NCI-H2227 (cell line): ENCODE data around the gene EEIG1.
"Not testable (repeated sequence)": the region's sequence is repeated elsewhere in the genome, so short reads cannot be mapped to it uniquely, and the experiment has no call there.

ENCODE experiments used
- DNase-seq: peaks from one replicate; lab custom pipeline; 2025; ENCODE audit not compliant: unreplicated experiment; lab: John Stamatoyannopoulos, UW

Gene EEIG1

DNA sequence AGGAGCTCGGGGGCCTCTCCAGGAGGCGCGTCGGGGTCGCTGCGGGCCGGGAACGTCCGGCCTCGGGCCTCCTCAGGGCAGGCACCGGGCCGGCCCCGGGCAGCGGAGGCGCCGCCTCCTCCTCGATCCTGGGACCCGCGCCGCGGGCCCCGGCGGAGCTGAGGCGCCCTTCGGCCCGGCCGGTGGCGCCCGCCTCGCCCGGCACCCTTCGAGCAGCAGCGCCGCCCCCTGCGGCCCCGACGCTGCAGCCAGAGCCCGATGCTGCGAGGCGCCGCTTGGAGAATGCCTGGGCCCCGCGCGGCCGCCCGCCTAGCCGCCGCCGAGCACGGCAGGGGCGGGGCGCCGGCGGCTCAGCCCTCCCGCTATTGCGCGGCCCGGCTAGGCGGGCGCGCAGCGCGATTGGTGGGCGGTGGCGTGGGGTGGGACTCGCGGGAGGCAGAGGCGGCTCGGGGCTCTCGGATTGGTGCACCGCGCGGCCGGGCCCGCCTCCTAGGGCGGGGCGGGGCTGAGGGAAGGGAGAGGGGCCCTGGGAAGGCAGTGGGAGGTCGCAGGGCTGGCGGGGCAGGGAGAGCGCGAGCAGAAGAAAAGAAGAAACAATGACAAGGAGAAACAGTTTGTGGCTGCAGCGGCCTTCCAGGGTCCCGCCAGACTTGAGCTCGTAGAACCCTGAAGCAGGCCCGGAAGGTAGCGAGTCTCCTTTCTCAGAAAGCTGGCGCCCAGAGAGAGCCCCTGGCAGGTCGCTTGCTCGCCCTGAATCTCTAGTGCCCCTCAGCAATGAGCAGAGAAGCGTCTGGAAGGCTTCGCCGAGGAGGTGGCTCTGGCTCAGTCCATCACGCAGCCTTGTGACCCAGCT, at the start of gene EEIG1:
TSS of gene EEIG1 (minus strand) at position 284 of the 853 bp plus-strand sequence. CDS start 852 bp downstream, outside the sequence.
- peak; percentile 95 for DNase-seq

GRCh38 chr9:128027705-128028104, 46.9 kb upstream of the EEIG1 start:
- no peak for DNase-seq

DNA sequence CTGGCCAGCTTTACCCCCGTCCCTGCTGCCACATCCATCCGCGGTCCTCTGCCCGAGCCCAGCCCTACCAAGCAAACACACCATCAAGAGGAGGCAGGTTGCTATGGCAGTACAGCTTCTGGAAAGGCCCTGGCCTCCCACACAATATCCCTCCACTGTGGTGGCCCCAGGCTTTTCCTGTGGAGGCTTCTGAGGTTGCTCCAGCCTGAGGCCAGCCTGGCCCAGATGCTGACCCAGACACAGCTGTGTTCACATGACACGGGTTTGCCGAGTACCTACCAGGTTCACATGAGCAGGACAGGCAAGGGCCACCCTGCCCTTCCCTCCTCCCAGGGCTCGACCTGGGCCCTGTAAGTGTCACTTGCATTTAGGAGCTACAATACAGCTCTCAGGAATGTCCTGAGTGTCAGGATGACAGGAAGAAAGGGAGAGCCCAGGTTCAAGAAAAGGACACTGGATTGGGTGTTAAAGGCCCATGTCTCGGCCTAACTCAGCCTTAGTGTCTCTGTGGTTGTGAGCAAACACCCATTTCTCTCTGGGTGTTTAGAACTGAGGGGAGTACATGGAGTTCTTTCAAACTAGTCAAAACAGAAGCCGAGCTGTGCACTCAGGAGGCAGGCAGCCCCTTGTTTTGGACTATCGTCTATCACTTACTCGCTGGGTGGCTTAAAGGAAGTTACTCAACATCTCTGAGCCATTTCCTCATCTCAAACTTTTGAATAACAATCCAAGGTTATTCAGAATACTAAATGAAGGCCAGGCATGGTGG, 46.2 kb upstream of the EEIG1 start:
- no peak for DNase-seq

- no peak for DNase-seq
Measured at GRCh38 chr9:128026255-128026772, 45.5 kb upstream of the EEIG1 start.

GRCh38 chr9:128025736-128026135, 44.9 kb upstream of the EEIG1 start:
- no peak for DNase-seq

DNA sequence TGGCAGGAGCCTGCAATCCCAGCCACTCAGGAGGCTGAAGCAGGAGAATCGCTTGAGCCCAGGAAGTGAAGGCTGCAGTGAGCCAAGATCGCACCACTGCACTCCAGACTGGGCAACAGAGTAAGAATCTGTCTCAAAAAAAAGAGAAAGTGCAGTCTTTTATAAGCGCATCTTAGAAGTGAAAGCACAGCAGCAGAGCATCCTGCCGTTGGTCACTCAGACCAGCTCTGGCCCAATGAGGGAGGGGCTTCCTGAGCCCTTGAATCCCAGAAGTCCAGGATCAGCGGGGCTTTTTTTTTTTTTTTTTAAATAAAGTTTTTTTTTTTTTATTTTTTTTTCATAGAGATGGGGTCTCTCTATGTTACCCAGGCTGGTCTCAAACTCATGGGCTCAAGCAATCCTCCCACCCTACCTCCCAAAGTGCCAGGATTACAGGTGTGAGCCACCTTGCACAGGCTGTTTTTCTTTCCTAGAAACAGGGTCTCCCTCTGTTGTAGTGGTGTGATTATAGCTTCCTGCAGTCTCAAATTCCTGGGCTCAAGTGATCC, 44.0 kb upstream of the EEIG1 start:
- DNase-seq = no peak

GRCh38 chr9:128023671-128024070, 42.9 kb upstream of the EEIG1 start:
- not testable (repeated sequence) for DNase-seq

DNA sequence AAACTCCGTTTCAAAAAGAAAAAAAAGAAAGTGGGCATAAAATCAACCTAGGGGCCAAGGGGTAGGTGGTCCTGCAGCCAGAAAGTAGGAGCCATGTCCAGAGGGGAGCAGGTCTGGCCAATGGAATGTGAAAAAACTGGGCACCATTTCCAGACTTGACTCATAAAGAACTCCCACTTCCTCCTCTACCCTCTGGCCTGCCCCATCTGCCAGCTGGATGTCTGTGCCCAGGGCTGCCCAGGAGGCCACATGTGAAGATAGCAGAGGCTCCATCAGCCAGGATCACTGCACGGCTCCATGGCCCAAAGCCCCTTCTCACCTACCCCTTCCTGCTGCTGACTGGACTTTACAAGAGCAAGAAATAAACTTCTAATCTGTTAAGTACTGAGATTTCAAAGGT, 42.1 kb upstream of the EEIG1 start:
- no peak for DNase-seq

- no peak for DNase-seq
Measured at GRCh38 chr9:128021098-128021497, 40.3 kb upstream of the EEIG1 start.

- no peak for DNase-seq
Measured at GRCh38 chr9:128020692-128021091, 39.9 kb upstream of the EEIG1 start.

DNA sequence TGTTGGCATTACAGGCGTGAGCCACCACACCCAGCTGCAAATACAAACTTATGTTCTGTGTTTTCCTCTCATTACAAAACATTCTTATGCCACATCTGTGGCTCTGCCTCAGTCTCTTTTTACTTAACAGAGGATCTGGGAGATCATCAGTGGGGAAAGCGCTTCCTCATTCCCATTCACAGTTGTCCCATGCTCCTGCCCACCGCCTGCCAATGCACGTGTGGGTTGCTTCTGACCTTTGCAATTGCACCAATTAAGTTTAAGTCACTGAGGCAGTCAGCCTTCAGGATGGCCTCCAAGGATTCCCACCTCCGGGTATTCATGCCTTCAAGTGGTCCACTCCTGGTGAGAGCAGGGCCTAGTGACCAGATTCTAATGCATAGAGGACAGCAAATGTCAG, 34.9 kb upstream of the EEIG1 start:
- DNase-seq = no peak

DNA sequence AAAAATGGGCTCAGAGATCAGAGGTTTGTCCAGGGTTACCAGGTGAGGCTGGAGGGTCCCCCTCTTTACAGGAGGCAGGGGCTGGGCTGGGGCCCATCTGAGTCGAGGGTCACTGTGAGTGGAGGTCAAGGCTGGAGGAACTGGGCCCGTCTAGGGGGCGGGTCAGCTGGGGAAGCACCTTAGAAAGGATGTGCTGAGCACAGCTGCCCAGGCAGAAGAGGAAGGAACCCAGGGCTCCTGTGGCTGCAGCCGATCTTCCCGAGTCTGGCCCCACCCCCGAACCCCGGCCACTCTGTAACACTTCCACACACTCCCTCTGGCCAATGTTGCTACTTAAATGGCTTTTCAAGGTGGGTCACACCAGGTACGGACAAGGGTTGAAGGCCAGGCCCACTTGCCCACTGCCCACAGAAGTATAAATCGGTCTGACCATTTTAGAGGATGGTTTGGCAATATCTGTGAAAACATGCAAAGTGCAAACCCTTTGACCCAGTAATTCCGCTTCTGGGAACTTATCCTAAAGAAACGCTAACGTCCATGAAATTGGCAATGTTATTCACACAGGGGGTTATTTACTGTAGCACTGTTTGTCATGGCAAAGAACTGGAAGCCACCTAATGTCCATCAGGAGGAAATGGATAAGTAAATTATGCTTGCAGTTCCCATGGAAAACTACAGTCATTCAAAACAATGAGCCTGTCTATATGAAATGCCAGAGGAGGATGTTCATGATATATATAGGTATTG, 30.5 kb upstream of the EEIG1 start:
- no peak for DNase-seq

GRCh38 chr9:128009639-128010038, 28.9 kb upstream of the EEIG1 start:
- DNase-seq = no peak

GRCh38 chr9:128008171-128008570, 27.4 kb upstream of the EEIG1 start:
- DNase-seq = no peak

GRCh38 chr9:128007566-128008138, 26.9 kb upstream of the EEIG1 start:
- DNase-seq = peak; percentile 68

GRCh38 chr9:128006332-128006996, 25.7 kb upstream of the EEIG1 start:
- DNase-seq = no peak

GRCh38 chr9:128005923-128006322, 25.1 kb upstream of the EEIG1 start:
- peak; percentile 12 for DNase-seq

GRCh38 chr9:128003966-128004604, 23.3 kb upstream of the EEIG1 start:
- no peak for DNase-seq

GRCh38 chr9:128002959-128003358, 22.2 kb upstream of the EEIG1 start:
- no peak for DNase-seq
